Liver (tissue), 2 donors: Measurements from ENCODE around the gene SURF1.

Source experiments
- TF ChIP-seq, protein P1 (sequence below): fragments of 150-350 bp; IDR thresholded peaks from 2 replicates; pipeline ENCODE4 v1.5.1; 2017; ENCODE audit warnings: improper control_type of control experiment, low read depth, low read length; ENCODE audit not compliant: missing input control
- TF ChIP-seq, protein P2 (sequence below): IDR thresholded peaks from 2 replicates; pipeline ENCODE4 v1.6.1; 2016; ENCODE audit warnings: antibody characterized with exemption
- donor health status: healthy.

- TF ChIP-seq, protein P1, sequence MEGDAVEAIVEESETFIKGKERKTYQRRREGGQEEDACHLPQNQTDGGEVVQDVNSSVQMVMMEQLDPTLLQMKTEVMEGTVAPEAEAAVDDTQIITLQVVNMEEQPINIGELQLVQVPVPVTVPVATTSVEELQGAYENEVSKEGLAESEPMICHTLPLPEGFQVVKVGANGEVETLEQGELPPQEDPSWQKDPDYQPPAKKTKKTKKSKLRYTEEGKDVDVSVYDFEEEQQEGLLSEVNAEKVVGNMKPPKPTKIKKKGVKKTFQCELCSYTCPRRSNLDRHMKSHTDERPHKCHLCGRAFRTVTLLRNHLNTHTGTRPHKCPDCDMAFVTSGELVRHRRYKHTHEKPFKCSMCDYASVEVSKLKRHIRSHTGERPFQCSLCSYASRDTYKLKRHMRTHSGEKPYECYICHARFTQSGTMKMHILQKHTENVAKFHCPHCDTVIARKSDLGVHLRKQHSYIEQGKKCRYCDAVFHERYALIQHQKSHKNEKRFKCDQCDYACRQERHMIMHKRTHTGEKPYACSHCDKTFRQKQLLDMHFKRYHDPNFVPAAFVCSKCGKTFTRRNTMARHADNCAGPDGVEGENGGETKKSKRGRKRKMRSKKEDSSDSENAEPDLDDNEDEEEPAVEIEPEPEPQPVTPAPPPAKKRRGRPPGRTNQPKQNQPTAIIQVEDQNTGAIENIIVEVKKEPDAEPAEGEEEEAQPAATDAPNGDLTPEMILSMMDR = no peak
- TF ChIP-seq, protein P2, sequence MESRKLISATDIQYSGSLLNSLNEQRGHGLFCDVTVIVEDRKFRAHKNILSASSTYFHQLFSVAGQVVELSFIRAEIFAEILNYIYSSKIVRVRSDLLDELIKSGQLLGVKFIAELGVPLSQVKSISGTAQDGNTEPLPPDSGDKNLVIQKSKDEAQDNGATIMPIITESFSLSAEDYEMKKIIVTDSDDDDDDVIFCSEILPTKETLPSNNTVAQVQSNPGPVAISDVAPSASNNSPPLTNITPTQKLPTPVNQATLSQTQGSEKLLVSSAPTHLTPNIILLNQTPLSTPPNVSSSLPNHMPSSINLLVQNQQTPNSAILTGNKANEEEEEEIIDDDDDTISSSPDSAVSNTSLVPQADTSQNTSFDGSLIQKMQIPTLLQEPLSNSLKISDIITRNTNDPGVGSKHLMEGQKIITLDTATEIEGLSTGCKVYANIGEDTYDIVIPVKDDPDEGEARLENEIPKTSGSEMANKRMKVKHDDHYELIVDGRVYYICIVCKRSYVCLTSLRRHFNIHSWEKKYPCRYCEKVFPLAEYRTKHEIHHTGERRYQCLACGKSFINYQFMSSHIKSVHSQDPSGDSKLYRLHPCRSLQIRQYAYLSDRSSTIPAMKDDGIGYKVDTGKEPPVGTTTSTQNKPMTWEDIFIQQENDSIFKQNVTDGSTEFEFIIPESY = no peak
These were observed 24.5 kb downstream of the SURF1 start for GRCh38 chr9:133331641-133332380.
